NOMO-1 (cell line): ENCODE results near the gene CHKA.
A peak's percentile ranks its signal among the peaks of the same experiment; 100 is the strongest.

Source experiments
- DNase-seq, 2 experiments: peaks; one replicate each; lab custom pipeline; 2025; ENCODE audit not compliant: unreplicated experiment in 2 of 2; lab: John Stamatoyannopoulos, UW

CHKA gene

GRCh38 chr11:68143310-68143689, 22.1 kb upstream of the CHKA start:
- no peak for DNase-seq

GRCh38 chr11:68142441-68143309, 21.5 kb upstream of the CHKA start:
- DNase-seq: no peak

- DNase-seq: peak; percentile 77 to 91
Measured at GRCh38 chr11:68142028-68142412, 20.8 kb upstream of the CHKA start.

GRCh38 chr11:68141246-68142027, 20.2 kb upstream of the CHKA start:
- no peak for DNase-seq

- no peak for DNase-seq
Measured at GRCh38 chr11:68140496-68141245, 19.5 kb upstream of the CHKA start.

- no peak for DNase-seq
Measured at GRCh38 chr11:68138237-68138636, 17.0 kb upstream of the CHKA start.

- DNase-seq: no peak
Measured at GRCh38 chr11:68137833-68138232, 16.6 kb upstream of the CHKA start.

- DNase-seq: no peak
Measured at GRCh38 chr11:68136866-68137265, 15.7 kb upstream of the CHKA start.

- no peak for DNase-seq
Measured at GRCh38 chr11:68135161-68135560, 14.0 kb upstream of the CHKA start.

- DNase-seq: no peak
Measured at GRCh38 chr11:68133761-68134160, 12.6 kb upstream of the CHKA start.

GRCh38 chr11:68130121-68130520, 8.9 kb upstream of the CHKA start:
- DNase-seq: no peak

- DNase-seq: no peak
Measured at GRCh38 chr11:68128682-68129327, 7.6 kb upstream of the CHKA start.

- DNase-seq: no peak
Measured at GRCh38 chr11:68127714-68128681, 6.8 kb upstream of the CHKA start.

GRCh38 chr11:68125164-68125563, 4.0 kb upstream of the CHKA start:
- no peak for DNase-seq

GRCh38 chr11:68122936-68123539, 1.9 kb upstream of the CHKA start:
- DNase-seq: no peak

- peak; percentile 32 to 46 for DNase-seq
Measured at GRCh38 chr11:68120273-68121066, 718 bp downstream of the CHKA start.

GRCh38 chr11:68118706-68119448, 2.3 kb downstream of the CHKA start:
- peak; percentile 81 to 95 for DNase-seq
